Activated effector memory CD4-positive, alpha-beta T cell treated with Interleukin-2 at 50 U/mL for 16 hours (primary cell): ENCODE results near the gene DHRS11.
"Not testable (repeated sequence)": the region's sequence is repeated elsewhere in the genome, so short reads cannot be mapped to it uniquely, and the experiment has no call there.

ENCODE experiments used
- DNase-seq: peaks from one replicate; pipeline ENCODE4 v3.0.0-alpha.2; 2020

The DHRS11 gene

GRCh38 chr17:36594626-36595401 lies 3.1 kb downstream of the DHRS11 start:
- DNase-seq: no peak

- no peak for DNase-seq
Observed at GRCh38 chr17:36597226-36597625, 5.5 kb downstream of the DHRS11 start.

GRCh38 chr17:36597866-36598777 lies 6.4 kb downstream of the DHRS11 start:
- DNase-seq: no peak

GRCh38 chr17:36598951-36599401 lies 7.3 kb downstream of the DHRS11 start:
- DNase-seq: no peak

GRCh38 chr17:36599546-36600250 lies 8.0 kb downstream of the DHRS11 start:
- no peak for DNase-seq

- DNase-seq: no peak
Observed at GRCh38 chr17:36600465-36600864, 8.8 kb downstream of the DHRS11 start.

GRCh38 chr17:36600936-36601302 lies 9.2 kb downstream of the DHRS11 start:
- DNase-seq: no peak

- DNase-seq: peak; percentile 83
Observed at GRCh38 chr17:36601303-36602029, 9.8 kb downstream of the DHRS11 start, which contains the start of gene MRM1. Gene MRM1, plus strand, starts transcription at chr17:36601583. Its CDS starts 228 bp downstream, at chr17:36601811.

- DNase-seq: no peak
Observed at GRCh38 chr17:36602030-36602748, 10.5 kb downstream of the DHRS11 start.

- DNase-seq: peak; percentile 44
Observed at GRCh38 chr17:36602924-36603384, 11.3 kb downstream of the DHRS11 start.

- not testable (repeated sequence) for DNase-seq
Observed at GRCh38 chr17:36605028-36605427, 13.3 kb downstream of the DHRS11 start.

- no peak for DNase-seq
Observed at GRCh38 chr17:36608280-36608679, 16.6 kb downstream of the DHRS11 start.

GRCh38 chr17:36608794-36609497 lies 17.3 kb downstream of the DHRS11 start:
- no peak for DNase-seq

- DNase-seq: no peak
Observed at GRCh38 chr17:36609498-36609862, 17.8 kb downstream of the DHRS11 start.

GRCh38 chr17:36610474-36610873 lies 18.8 kb downstream of the DHRS11 start:
- DNase-seq: no peak

GRCh38 chr17:36611345-36612072 lies 19.8 kb downstream of the DHRS11 start:
- DNase-seq: no peak

- DNase-seq: no peak
Observed at GRCh38 chr17:36612323-36612722, 20.6 kb downstream of the DHRS11 start.

GRCh38 chr17:36613155-36613554 lies 21.5 kb downstream of the DHRS11 start:
- DNase-seq: no peak

- no peak for DNase-seq
Observed at GRCh38 chr17:36614081-36614480, 22.4 kb downstream of the DHRS11 start.

- no peak for DNase-seq
Observed at GRCh38 chr17:36614933-36615332, 23.3 kb downstream of the DHRS11 start.
